H7 (cell line): Measurements from ENCODE around the gene CDC16. TPM values are rescaled to one million over a fixed set of nuclear protein-coding genes. Genes with fewer than 3 reads are reported as not detected.
"Not testable (repeated sequence)": the region's sequence is repeated elsewhere in the genome, so short reads cannot be mapped to it uniquely, and the experiment has no call there.

Source experiments
- DNase-seq: peaks from one replicate; pipeline ENCODE4 v3.0.0; 2012
- H3K27me3 ChIP-seq: 2 replicates; pipeline ENCODE4 v1.6.0; 2011; ENCODE audit warnings: mild to moderate bottlenecking, low read length; ENCODE audit not compliant: control insufficient read depth, insufficient read depth
- H3K36me3 ChIP-seq: replicated peaks from 2 replicates; pipeline ENCODE4 v1.5.1; 2011; ENCODE audit warnings: low read length; ENCODE audit not compliant: control insufficient read depth, insufficient read depth
- H3K4me3 ChIP-seq: 2 replicates; pipeline ENCODE4 v1.5.1; 2011; ENCODE audit warnings: low read depth, mild to moderate bottlenecking, control low read depth, low read length, moderate library complexity; ENCODE audit not compliant: insufficient read depth
- total RNA-seq: library from RNA; depleted of rRNA; stranded (reverse); fragments of >200 nt; shearing (Covaris generic); gene quantifications from 2 replicates; pipeline ENCODE4 v1.2.3, GENCODE V29; 2014

The CDC16 gene
- total RNA-seq, 1 experiment from 2014 or later: 25.0 TPM

DNA sequence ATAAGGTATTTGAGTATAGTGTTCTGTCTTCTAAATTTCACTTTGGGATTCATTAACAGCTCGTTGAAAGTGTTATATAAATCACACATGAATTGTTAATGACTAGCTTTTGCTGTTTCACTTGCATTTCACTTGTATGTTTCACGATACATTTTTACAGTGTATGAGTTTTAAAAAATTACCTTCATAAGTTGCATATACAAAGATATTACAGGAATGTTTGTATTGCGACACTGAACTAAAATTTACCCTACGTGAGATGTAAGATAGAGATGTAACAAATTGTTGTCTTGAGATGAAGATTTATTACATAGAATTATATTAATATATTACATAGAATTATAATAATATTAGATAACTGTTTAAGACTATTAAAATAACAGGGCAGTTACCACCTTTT is 1.5 kb downstream of the CDC16 start:
- Histone ChIP-seq H3K4me3 (no peak overlapping the region; the same call in 1 of the 2 replicates), H3K27me3 (no peaks in the 10 kb centered on the region; the same call in 1 of the 2 replicates)
- no peak for DNase-seq

DNA sequence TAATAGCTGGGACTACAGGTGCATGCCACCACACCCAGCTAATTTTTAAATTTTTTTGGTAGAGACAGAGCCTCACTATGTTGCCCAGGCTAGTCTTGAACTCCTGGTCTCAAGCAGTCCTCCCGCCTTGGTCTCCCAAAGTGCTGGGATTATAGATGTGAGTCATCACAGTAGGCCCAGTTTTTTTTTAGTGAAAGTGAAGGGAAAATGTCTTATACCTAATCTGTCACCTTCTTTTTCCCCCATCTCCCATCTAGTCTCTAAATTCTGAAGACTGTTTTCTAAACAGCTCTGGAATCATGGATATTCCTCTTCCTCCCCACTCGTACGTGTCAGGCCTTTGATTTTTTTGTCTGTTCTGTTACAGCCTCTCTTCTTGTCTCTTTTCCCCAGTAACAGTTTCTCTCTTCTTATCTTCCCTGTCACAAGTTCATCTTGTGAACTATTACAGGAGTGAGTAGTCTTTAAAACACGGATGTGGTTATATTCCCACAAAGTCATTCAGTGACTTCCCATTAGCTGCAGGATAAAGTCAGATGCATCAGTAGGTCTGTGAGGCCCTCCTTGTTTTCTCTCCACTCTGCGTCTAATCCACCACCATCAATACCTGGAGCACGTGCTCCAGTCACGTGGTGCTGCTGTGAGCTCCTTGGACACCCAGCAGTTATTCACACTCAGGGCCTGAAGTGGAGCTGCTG is 2.9 kb downstream of the CDC16 start:
- peaks cover 30% of the 10 kb centered on the region for H3K36me3 ChIP-seq
- H3K4me3 ChIP-seq: no peak overlapping the region
- DNase-seq: no peak
- no peaks in the 10 kb centered on the region; the same call in 1 of the 2 replicates for H3K27me3 ChIP-seq

More for the DNA sequence above, 1.5 kb downstream of the CDC16 start:
- H3K36me3 ChIP-seq: peaks cover 22% of the 10 kb centered on the region

DNA sequence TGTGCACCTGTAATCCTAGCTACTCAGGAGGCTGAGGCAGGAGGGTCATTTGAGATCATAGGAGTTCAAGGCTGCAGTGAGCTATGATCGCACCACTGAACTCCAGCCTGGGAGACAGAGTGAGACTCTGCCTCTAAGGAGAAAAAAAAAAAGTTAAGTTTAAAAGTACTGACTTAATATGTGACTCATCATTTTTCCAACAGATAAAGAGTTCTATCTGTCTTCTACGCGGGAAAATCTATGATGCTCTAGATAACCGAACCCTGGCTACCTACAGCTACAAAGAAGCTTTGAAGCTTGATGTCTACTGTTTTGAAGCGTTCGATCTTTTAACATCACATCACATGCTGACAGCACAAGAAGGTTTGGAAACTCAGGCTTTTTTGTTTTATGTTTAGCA is 7.2 kb downstream of the CDC16 start:
- no peaks in the 10 kb centered on the region for H3K27me3 ChIP-seq
- no peak overlapping the region for H3K4me3 ChIP-seq
- peaks cover 52% of the 10 kb centered on the region for H3K36me3 ChIP-seq
- DNase-seq: no peak

DNA sequence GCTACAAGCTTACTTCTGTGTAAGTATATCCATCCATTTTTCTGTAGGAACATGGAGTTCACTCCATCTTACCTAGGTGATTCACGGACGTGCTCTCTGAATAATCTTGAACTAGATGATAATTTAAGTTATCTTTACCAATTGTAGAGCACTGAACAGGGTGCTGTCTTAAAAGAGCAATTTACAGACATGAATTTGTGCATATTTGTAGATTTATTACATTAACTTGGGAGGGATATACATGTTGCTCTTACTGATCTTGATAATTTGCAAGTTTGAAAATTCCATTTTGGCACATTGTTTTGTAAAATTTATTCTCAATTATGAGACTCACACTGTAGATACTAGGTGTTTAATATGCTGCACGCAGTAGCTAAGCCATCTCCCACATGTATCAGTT is 9.3 kb downstream of the CDC16 start:
- DNase-seq: no peak
- peaks cover 47% of the 10 kb centered on the region for H3K36me3 ChIP-seq
- no peak overlapping the region for H3K4me3 ChIP-seq
- no peaks in the 10 kb centered on the region for H3K27me3 ChIP-seq

DNA sequence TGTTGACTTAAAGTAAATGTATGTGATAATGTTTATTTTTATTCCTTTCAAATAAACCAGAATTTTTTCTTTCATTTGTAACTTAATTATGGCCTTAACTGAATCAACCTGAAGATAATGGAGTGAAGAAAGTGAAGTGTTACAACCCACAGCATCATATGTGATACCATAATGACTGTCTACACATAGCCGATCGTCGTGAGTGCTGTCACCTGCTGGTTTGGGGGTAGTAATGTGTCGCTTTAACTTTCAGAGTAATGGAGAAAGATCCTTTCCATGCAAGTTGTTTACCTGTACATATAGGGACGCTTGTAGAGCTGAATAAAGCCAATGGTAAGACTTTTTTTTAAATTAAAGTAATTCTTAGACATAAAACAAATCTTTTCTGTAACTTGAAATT is 9.9 kb downstream of the CDC16 start:
- Histone ChIP-seq H3K4me3 (no peak overlapping the region), H3K27me3 (no peaks in the 10 kb centered on the region), H3K36me3 (peaks cover 43% of the 10 kb centered on the region)
- DNase-seq: no peak

DNA sequence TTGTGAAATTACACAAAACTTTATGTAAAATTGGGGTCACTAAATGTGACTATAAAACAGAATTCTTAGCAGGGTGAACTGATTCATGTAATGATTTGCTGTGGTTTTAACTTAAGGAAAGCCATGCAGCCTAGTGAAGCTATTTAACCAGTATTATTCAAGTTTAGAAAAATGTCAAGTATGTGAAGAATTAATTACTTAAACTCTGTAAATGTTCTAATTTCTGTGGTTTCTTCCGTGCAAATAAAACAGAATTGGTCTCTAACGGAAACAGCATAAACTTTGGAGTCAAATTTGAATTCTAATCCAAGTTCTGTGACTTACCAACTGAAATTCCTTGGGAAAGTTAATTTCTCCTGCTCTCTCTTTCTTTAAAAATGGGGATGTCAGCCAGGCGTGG is 13.3 kb downstream of the CDC16 start:
- Histone ChIP-seq H3K4me3 (no peak overlapping the region), H3K36me3 (peaks cover 40% of the 10 kb centered on the region), H3K27me3 (no peaks in the 10 kb centered on the region)
- DNase-seq: no peak

DNA sequence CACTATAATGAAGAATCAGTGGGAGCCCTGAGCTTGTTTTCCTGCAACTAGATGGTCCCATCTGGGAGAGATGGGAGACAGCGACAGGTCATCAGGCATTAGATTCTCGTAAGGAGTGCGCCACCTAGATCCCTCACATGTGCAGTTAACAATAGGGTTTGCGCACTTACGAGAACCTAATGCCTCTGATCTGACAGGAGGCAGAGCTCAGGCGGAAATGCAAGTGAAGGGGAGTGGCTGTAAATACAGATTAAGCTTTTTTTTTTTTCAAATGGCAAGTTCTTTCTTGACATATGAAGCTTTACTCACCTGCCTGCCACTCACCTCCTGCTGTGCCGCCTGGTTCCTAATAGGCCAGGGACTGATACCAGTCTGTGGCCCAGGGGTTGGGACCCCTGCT is 14.4 kb downstream of the CDC16 start:
- Histone ChIP-seq H3K27me3 (no peaks in the 10 kb centered on the region), H3K4me3 (no peak overlapping the region), H3K36me3 (peaks cover 39% of the 10 kb centered on the region)
- no peak for DNase-seq

DNA sequence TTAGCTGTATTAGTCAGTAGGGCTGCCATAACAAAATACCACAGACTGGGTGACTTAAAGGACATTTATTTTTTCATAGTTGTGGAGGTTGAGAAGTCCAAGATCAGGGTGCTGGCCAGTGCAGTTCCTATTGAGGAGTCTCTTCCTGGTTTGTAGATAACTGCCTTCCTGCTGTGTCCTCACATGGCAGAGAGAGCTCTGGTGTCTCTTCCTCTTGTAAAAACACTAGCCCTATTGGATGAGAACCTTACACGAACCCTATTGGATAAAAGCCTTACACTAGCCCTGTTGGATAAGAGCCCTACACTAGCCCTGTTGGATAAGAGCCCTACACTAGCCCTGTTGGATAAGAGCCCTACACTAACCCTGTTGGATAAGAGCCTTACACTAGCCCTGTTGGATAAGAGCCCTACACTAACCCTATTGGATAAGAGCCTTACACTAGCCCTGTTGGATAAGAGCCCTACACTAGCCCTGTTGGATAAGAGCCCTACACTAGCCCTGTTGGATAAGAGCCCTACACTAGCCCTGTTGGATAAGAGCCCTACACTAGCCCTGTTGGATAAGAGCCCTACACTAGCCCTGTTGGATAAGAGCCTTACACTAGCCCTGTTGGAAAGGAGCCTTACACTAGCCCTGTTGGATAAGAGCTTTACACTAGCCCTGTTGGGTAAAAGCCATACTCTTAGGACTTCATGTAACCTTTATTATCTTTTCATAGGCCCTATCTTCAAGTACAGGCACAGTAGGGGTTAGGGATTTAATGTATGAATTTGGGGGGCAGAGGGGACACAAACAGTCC is 17.1 kb downstream of the CDC16 start:
- not testable (repeated sequence) for DNase-seq, H3K27me3 ChIP-seq, H3K4me3 ChIP-seq
- H3K36me3 ChIP-seq: peaks cover 25% of the 10 kb centered on the region

DNA sequence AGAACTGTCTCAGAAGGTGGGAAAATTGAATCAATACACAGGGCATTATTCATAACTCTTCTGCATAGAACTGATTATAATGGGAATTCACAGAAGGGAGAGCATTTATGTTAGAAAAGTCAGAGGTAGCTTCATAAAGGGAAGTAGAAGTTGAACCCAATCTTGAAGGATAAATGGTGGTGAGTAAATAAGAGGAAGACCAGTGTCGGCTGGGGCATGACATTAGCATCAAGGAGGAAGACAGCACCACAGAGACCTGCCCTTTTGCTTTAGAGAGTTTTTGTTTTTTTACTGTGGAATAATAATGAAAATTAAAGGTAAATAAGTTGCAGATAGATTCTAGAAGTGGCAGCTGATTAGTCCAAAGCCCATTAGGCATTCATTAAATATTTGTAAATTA is 21.9 kb downstream of the CDC16 start:
- Histone ChIP-seq H3K4me3 (no peak overlapping the region), H3K36me3 (peaks cover 30% of the 10 kb centered on the region), H3K27me3 (no peaks in the 10 kb centered on the region)
- no peak for DNase-seq

DNA sequence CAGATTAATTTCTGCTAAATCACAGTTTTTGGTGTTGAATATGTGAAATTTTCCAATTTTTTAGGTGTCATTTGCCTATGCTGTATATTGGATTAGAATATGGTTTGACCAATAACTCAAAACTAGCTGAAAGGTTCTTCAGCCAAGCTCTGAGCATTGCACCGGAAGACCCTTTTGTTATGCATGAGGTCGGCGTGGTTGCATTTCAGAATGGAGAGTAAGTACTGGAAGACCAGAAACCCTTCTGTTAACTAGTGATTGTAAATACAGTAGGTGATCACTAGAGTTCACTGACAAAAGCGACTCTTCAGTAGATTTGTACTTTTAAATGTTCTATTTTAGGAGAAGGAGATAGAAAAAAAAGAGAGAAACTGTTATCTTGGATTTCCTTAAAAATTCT is 22.3 kb downstream of the CDC16 start:
- Histone ChIP-seq H3K4me3 (no peak overlapping the region), H3K27me3 (no peaks in the 10 kb centered on the region), H3K36me3 (peaks cover 29% of the 10 kb centered on the region)
- DNase-seq: peak; percentile 37

DNA sequence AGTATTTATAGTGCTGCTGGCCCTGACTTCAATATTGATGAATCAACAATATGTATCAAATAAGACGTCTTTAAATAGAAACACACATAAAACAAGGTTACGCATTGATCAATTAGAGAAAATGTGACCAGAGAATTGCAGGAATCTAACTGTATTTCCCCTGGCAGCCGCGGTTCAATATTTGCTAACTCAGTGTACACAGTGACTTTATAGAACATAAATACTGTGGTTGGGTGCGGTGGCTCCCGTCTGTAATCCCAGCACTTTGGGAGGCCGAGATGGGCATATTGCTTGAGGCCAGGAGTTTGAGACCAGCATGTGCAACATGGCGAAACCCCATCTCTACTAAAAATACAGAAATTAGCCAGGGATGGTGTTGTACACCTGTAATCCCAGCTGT is 23.9 kb downstream of the CDC16 start:
- no peak for DNase-seq
- Histone ChIP-seq H3K36me3 (peaks cover 39% of the 10 kb centered on the region), H3K4me3 (no peak overlapping the region), H3K27me3 (no peaks in the 10 kb centered on the region)

DNA sequence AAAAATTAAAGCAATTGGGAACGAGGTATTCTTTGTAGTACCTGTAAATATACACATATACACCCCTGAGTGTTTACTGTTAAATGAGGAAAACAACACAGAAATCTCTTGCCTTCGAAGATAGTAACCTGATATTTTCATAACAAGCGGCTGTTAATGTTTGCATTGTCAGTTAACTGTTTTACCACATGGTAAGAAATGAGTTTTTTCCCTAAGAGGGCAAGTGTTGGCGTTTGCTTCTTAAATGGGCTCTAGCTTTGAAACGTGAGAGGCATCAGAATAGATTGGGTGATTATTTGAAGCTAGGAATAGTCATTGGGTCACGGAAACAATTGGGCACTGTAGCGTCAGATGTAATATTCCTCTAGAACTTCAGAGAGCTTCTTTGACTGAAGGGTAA is 24.7 kb downstream of the CDC16 start:
- H3K4me3 ChIP-seq: no peak overlapping the region
- no peaks in the 10 kb centered on the region for H3K27me3 ChIP-seq
- H3K36me3 ChIP-seq: peaks cover 42% of the 10 kb centered on the region
- no peak for DNase-seq

DNA sequence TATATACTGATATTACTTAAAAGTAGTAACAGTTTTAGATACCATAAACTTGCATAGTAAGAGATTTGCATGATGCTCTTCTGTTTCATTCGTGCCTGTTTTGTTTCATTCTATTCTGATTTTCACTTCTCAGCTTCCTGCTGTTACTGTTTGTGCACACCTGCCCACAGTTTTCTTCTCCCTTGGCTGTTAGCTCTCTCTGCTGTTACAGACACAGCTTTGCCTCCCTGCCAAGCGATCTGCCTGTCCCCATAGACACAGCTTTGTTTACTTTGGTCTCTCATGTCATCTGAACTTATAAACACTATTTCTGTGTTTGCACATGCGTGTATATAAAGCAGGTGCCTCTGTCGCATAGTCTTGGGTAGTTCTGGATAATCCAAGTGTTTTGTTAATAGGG is 25.3 kb downstream of the CDC16 start:
- DNase-seq: no peak
- H3K4me3 ChIP-seq: no peak overlapping the region
- H3K36me3 ChIP-seq: peaks cover 43% of the 10 kb centered on the region
- no peaks in the 10 kb centered on the region for H3K27me3 ChIP-seq

DNA sequence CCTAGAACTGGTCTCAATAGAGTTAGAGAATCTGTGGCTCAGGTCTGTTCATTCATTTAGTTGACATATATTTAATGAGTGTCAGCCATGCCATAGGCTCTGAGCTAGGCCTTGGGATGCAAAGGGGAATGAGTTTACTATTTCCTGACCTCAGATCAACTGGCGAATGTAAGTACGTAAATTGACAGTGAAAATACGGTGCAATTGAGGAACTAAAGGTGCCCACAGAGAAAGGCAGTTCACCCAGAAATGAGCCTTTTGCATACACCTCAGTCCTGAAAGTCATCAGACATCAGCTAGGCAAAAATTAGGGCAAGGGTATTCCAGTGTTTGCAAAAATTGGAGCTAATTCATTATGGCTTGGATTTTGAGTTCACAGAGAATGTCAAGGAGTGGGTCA is 26.1 kb downstream of the CDC16 start:
- DNase-seq: no peak
- Histone ChIP-seq H3K27me3 (no peaks in the 10 kb centered on the region), H3K4me3 (no peak overlapping the region), H3K36me3 (peaks cover 45% of the 10 kb centered on the region)

DNA sequence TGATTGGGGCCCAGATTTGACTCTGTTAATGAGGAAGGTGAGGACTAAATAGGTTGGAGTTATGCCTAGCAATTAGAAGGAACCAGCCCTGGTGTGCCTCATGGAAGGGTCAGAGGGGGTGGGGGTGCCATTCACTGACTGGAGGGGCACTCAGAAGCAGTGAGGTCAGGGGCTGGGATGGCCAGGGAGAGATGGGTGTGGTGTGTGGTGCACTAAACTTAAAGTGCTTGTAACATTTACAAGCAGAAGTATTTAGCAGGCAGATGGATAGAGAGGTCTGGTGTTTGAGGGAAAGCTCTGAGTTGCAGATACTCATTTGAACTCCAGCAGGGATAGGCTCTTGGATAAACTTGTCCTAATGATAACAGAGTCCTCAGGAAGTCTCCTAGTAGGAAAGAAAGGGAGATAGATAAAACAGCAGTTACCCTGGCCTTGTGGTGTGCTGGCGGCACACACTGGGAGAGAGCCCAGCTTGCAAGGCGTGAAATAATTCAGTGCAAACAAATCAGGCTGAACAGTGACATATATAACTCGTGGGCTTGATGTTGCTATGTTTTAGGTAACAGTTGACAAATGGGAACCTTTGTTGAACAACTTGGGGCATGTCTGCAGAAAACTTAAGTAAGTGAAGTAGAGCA is 26.8 kb downstream of the CDC16 start:
- H3K4me3 ChIP-seq: no peak overlapping the region
- DNase-seq: no peak
- no peaks in the 10 kb centered on the region for H3K27me3 ChIP-seq
- H3K36me3 ChIP-seq: peaks cover 49% of the 10 kb centered on the region
